Smooth muscle cell (in vitro differentiated cells): ENCODE data around the gene ARID3C. TPM values are rescaled to one million over a fixed set of nuclear protein-coding genes. Genes with fewer than 3 reads are reported as not detected.

Experiments
- DNase-seq: peaks from one replicate; lab custom pipeline; 2025; ENCODE audit not compliant: unreplicated experiment; lab: John Stamatoyannopoulos, UW
- H2AFZ ChIP-seq: fragments of 200-600 bp; sonication (generic); 2 replicates; pipeline ENCODE4 v1.6.0; 2016; ENCODE audit warnings: antibody characterized with exemption, low read depth, mild to moderate bottlenecking
- H3F3A ChIP-seq: fragments of 200-600 bp; sonication (generic); 2 replicates; pipeline ENCODE4 v1.6.0; 2017; ENCODE audit warnings: antibody characterized with exemption, low read depth
- H3K27ac ChIP-seq: fragments of 200-600 bp; sonication (generic); 2 replicates; pipeline ENCODE4 v1.5.1; 2016; ENCODE audit warnings: low read depth, mild to moderate bottlenecking
- H3K27me3 ChIP-seq: fragments of 200-600 bp; sonication (generic); 2 replicates; pipeline ENCODE4 v1.6.1; 2016; ENCODE audit warnings: low read depth, mild to moderate bottlenecking
- H3K36me3 ChIP-seq: fragments of 200-600 bp; sonication (generic); 2 replicates; pipeline ENCODE4 v1.5.1; 2016; ENCODE audit warnings: low read depth
- H3K4me1 ChIP-seq: fragments of 200-600 bp; sonication (generic); 2 replicates; pipeline ENCODE4 v1.5.1; 2016; ENCODE audit warnings: low read depth
- H3K4me2 ChIP-seq: fragments of 200-600 bp; sonication (generic); 2 replicates; pipeline ENCODE4 v1.6.0; 2016; ENCODE audit warnings: mild to moderate bottlenecking
- H3K4me3 ChIP-seq: fragments of 200-600 bp; sonication (generic); 2 replicates; pipeline ENCODE4 v1.5.1; 2016; ENCODE audit warnings: mild to moderate bottlenecking
- H3K79me2 ChIP-seq: fragments of 200-600 bp; sonication (generic); 2 replicates; pipeline ENCODE4 v1.6.0; 2016; ENCODE audit warnings: low read depth, mild to moderate bottlenecking
- H3K9ac ChIP-seq: fragments of 200-600 bp; sonication (generic); 2 replicates; pipeline ENCODE4 v1.6.0; 2016; ENCODE audit warnings: low read depth
- H3K9me3 ChIP-seq: fragments of 200-600 bp; sonication (generic); replicated peaks from 2 replicates; pipeline ENCODE4 v1.5.1; 2016; ENCODE audit warnings: low read depth
- H4K20me1 ChIP-seq: fragments of 200-600 bp; sonication (generic); 2 replicates; pipeline ENCODE4 v1.6.0; 2016; ENCODE audit warnings: low read depth
- CTCF ChIP-seq: fragments of 200-600 bp; sonication (generic); IDR thresholded peaks from 2 replicates; pipeline ENCODE4 v1.5.1; 2017; ENCODE audit warnings: borderline replicate concordance, mild to moderate bottlenecking, antibody characterized with exemption; ENCODE audit not compliant: insufficient read depth, poor library complexity, severe bottlenecking
- WGBS: methylation state at CpG from one replicate; pipeline ENCODE4 v1.1.7; 2016; ENCODE audit warnings: low lambda C conversion rate; 5-methylcytosine and 5-hydroxymethylcytosine counted together
- polyA plus RNA-seq: library from polyadenylated mRNA; unstranded; fragments of >200 nt; fragmentation: Nextera tagmentation; extraction: Ambion mirVana; gene quantifications from 2 replicates; pipeline ENCODE4 v1.2.1, GENCODE V29; 2016
- total RNA-seq: library from RNA; depleted of rRNA; stranded (reverse); fragments of >200 nt; gene quantifications from 2 replicates; pipeline ENCODE4 v1.2.3, GENCODE V29; 2014

Gene ARID3C
- total and polyA plus RNA-seq, 2 experiments from 2014 or later: 0.40 TPM; not detected in 1

DNA sequence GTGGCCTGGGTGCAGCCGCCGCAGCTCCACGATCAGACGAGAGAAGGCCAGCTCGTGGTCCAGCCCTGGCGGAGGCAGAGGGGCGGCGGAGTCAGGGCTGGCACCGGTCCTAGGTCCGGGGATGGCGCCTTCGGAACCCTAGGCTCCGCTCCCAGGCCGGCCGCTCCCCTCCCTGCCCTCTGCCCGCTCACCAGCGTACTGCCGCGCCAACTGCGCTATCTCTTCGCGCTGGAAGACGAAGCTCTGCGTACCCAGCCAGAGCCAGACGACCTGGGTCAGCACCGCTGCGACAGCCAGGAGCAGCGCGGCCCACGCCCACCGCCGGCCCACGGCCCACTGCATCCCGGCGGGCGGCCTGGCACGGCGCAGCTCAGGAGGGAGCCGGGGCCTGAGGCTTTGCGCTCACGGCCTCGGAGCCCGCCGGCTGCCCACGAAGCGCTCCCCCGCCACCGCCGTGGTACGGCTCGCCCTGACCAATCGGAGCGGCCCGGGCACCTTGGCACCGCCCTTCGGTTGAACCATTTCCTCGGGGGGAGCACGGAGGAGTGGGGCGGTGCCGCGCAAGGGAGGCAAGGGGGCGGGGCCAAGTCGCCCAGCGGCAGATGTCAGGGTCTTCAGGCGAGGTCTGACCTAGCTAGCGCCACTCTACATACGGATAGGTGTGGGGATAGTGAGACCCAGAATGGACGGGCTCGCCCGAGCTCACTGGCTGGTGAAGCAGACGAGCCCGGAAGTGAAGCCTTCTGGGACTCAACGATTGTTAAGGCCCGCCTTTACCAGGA, 8.7 kb upstream of the ARID3C start, which contains the start of gene SIGMAR1:
Gene SIGMAR1 (minus strand): TSS at position 432 of the 782 bp plus-strand sequence. CDS start 90 bp downstream, at position 342.
- H3K79me2 ChIP-seq: peaks cover 10% of the 10 kb centered on the region
- peak; percentile 68 for DNase-seq
- under 1% methylated on average over 71 of the region's 74 CpGs for WGBS
- no peaks in the 10 kb centered on the region for H3K9me3 ChIP-seq
- H3K27me3 ChIP-seq: no peaks in the 10 kb centered on the region
- H3K9ac ChIP-seq: peak within 1 kb of the TSS; percentile 41
- H3K4me2 ChIP-seq: peak within 1 kb of the TSS; percentile 93
- H2AFZ ChIP-seq: peak within 1 kb of the TSS; percentile 71
- H3F3A ChIP-seq: no peaks in the 10 kb centered on the region
- H3K4me3 ChIP-seq: peak within 1 kb of the TSS; percentile 57
- no peaks in the 10 kb centered on the region for H4K20me1 ChIP-seq
- TF ChIP-seq CTCF: no peak
- no peak within 1 kb of the TSS for H3K27ac ChIP-seq
- no peaks in the 10 kb centered on the region for H3K36me3 ChIP-seq
- H3K4me1 ChIP-seq: peaks cover 24% of the 10 kb centered on the region

- Histone ChIP-seq H3K4me2 (peak overlapping the region; percentile 93), H2AFZ (peak overlapping the region; percentile 71), H3F3A (no peaks in the 10 kb centered on the region), H3K9me3 (no peaks in the 10 kb centered on the region), H3K4me3 (peak overlapping the region; percentile 57), H3K36me3 (no peaks in the 10 kb centered on the region), H3K27me3 (peaks cover 4% of the 10 kb centered on the region), H3K4me1 (peaks cover 24% of the 10 kb centered on the region), H3K9ac (peak overlapping the region; percentile 41), H3K79me2 (peaks cover 10% of the 10 kb centered on the region), H4K20me1 (no peaks in the 10 kb centered on the region), H3K27ac (no peak overlapping the region)
- no peak for TF ChIP-seq CTCF
- no peak for DNase-seq
- 6% methylated on average over 23 of the region's 23 CpGs for WGBS
Observed at GRCh38 chr9:34636791-34637355, 8.0 kb upstream of the ARID3C start.

DNA sequence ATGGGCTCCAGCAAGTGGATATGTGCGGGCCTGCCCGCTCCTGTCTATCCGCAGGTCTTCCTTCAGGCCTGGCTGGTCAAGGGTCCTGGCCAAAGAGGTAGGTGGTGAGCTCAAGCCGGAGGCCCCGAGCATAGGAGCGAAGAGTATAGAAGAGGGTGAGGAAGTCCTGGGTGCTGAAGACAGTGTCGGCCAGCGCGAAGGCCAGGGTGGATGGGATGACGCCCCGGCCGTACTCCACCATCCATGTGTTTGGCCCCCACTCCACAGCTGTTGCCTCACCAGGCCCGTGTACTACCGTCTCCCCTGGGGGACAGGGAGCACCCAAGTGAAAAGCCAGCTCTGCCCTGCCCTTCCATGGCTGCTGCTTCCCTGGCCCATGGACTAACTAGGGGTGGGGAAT, 6.7 kb upstream of the ARID3C start:
- WGBS: 96% methylated on average over 14 of the region's 14 CpGs
- Histone ChIP-seq H2AFZ (no peak overlapping the region), H3K27me3 (peaks cover 17% of the 10 kb centered on the region), H3K4me3 (no peak overlapping the region), H3F3A (no peaks in the 10 kb centered on the region), H3K4me2 (no peak overlapping the region), H3K4me1 (peaks cover 29% of the 10 kb centered on the region), H3K36me3 (no peaks in the 10 kb centered on the region), H3K27ac (no peak overlapping the region), H3K9ac (no peak overlapping the region), H3K9me3 (no peaks in the 10 kb centered on the region), H3K79me2 (peaks cover 10% of the 10 kb centered on the region), H4K20me1 (no peaks in the 10 kb centered on the region)
- TF ChIP-seq CTCF: no peak
- DNase-seq: no peak
